Measurements from ENCODE around the gene IL17REL. TPM values are rescaled to one million over a fixed set of nuclear protein-coding genes. Genes with fewer than 3 reads are reported as not detected.

The IL17REL gene
- total and polyA plus RNA-seq, 10 of the 15 experiments (the other 5 are each of a cell fraction or from before 2014, with no cell fraction given): 0.03 TPM; not detected in 9

GRCh38 chr22:50061824-50062355, 49.3 kb upstream of the IL17REL start:
- Histone ChIP-seq H3K79me2 (ENCODE audit: control insufficient read depth, insufficient read depth, low read length) (no peaks in the 10 kb centered on the region), H3K9ac (ENCODE audit: control insufficient read depth, insufficient read depth, low read length) (no peak overlapping the region), H3K4me3 (no peak overlapping the region), H3K27me3 (replicated peaks in 1 of 2; ENCODE audit: control insufficient read depth in 2 of 2, insufficient read depth in 2 of 2, low read length in 1 of 2) (no peaks in the 10 kb centered on the region; a peak in 2 of 4 replicates), H3K4me2 (ENCODE audit: control insufficient read depth, insufficient read depth) (no peak overlapping the region), H3K36me3 (ENCODE audit: control insufficient read depth in 2 of 2, insufficient read depth in 2 of 2, low read length in 1 of 2) (no peaks in the 10 kb centered on the region), H3K27ac (ENCODE audit: control insufficient read depth, insufficient read depth) (no peak overlapping the region), H3K9me3 (replicated peaks; ENCODE audit: control insufficient read depth, insufficient read depth, low read length) (no peaks in the 10 kb centered on the region), H4K20me1 (ENCODE audit: control insufficient read depth, insufficient read depth) (no peaks in the 10 kb centered on the region), H3K4me1 (ENCODE audit: control insufficient read depth, insufficient read depth, low read length) (no peaks in the 10 kb centered on the region), H2AFZ (ENCODE audit: control insufficient read depth, low read depth, low read length) (no peak overlapping the region)
- no TSS peak for BruUV-seq (replicated peaks)
- RAD21 ChIA-PET (ENCODE audit: unreplicated experiment): no interaction called here
- in situ Hi-C loops (cut with MboI): no loop called here
- no peak for TF ChIP-seq YY1 (IDR thresholded peaks at IDR 0.05; ENCODE audit: low read depth, low read length)
- POLR2A ChIA-PET: no interaction called here
- WGBS (ENCODE audit: insufficient coverage, insufficient replicate concordance, low lambda C conversion rate, missing lambda C conversion rate): 37% methylated on average over 11 of the region's 17 CpGs
- CTCF ChIA-PET: no interaction called here
- intact Hi-C loops (cut with micrococcal nuclease; ENCODE audit: unreplicated experiment): no loop called here
- DNase-seq (ENCODE audit: low read depth, low spot score) (no peak), ATAC-seq (no peak), FAIRE-seq (no peak)
- SMC1A ChIA-PET (ENCODE audit: uncharacterized antibody, unreplicated experiment): no interaction called here

GRCh38 chr22:50061141-50061823, 48.7 kb upstream of the IL17REL start:
- Histone ChIP-seq H4K20me1 (ENCODE audit: control insufficient read depth, insufficient read depth) (no peaks in the 10 kb centered on the region), H3K36me3 (ENCODE audit: control insufficient read depth in 2 of 2, insufficient read depth in 2 of 2, low read length in 1 of 2) (no peaks in the 10 kb centered on the region), H3K27me3 (replicated peaks in 1 of 2; ENCODE audit: control insufficient read depth in 2 of 2, insufficient read depth in 2 of 2, low read length in 1 of 2) (no peaks in the 10 kb centered on the region; a peak in 2 of 4 replicates), H2AFZ (ENCODE audit: control insufficient read depth, low read depth, low read length) (no peak overlapping the region), H3K27ac (ENCODE audit: control insufficient read depth, insufficient read depth) (no peak overlapping the region), H3K4me1 (ENCODE audit: control insufficient read depth, insufficient read depth, low read length) (no peaks in the 10 kb centered on the region), H3K79me2 (ENCODE audit: control insufficient read depth, insufficient read depth, low read length) (no peaks in the 10 kb centered on the region), H3K9me3 (replicated peaks; ENCODE audit: control insufficient read depth, insufficient read depth, low read length) (no peaks in the 10 kb centered on the region), H3K4me3 (no peak overlapping the region), H3K9ac (ENCODE audit: control insufficient read depth, insufficient read depth, low read length) (no peak overlapping the region), H3K4me2 (ENCODE audit: control insufficient read depth, insufficient read depth) (no peak overlapping the region)
- FAIRE-seq (no peak), ATAC-seq (no peak), DNase-seq (ENCODE audit: low read depth, low spot score) (no peak)
- intact Hi-C loops (cut with micrococcal nuclease; ENCODE audit: unreplicated experiment) (no loop called here), in situ Hi-C loops (cut with MboI) (no loop called here)
- ChIA-PET CTCF (no interaction called here), RAD21 (ENCODE audit: unreplicated experiment) (no interaction called here), SMC1A (ENCODE audit: uncharacterized antibody, unreplicated experiment) (no interaction called here), POLR2A (no interaction called here)
- BruUV-seq (replicated peaks): no TSS peak
- WGBS (ENCODE audit: insufficient coverage, insufficient replicate concordance, low lambda C conversion rate, missing lambda C conversion rate): 41% methylated on average over 27 of the region's 27 CpGs
- TF ChIP-seq CEBPB (IDR thresholded peaks at IDR 0.05; ENCODE audit: borderline replicate concordance in 1 of 2, low read depth in 2 of 2, low read length in 2 of 2) (no peak), KAT2A (conservative IDR thresholded peaks at IDR 0.05; ENCODE audit: control insufficient read depth, low read depth, low read length) (no peak), RCOR1 (conservative IDR thresholded peaks at IDR 0.05; ENCODE audit: low read depth, low read length) (no peak), BACH1 (IDR thresholded peaks at IDR 0.05; ENCODE audit: borderline replicate concordance) (no peak), YY1 (IDR thresholded peaks at IDR 0.05; ENCODE audit: low read depth, low read length) (no peak), SP1 (IDR thresholded peaks at IDR 0.05; ENCODE audit: low read depth, low read length) (no peak)
- TF ChIP-seq, protein P1, sequence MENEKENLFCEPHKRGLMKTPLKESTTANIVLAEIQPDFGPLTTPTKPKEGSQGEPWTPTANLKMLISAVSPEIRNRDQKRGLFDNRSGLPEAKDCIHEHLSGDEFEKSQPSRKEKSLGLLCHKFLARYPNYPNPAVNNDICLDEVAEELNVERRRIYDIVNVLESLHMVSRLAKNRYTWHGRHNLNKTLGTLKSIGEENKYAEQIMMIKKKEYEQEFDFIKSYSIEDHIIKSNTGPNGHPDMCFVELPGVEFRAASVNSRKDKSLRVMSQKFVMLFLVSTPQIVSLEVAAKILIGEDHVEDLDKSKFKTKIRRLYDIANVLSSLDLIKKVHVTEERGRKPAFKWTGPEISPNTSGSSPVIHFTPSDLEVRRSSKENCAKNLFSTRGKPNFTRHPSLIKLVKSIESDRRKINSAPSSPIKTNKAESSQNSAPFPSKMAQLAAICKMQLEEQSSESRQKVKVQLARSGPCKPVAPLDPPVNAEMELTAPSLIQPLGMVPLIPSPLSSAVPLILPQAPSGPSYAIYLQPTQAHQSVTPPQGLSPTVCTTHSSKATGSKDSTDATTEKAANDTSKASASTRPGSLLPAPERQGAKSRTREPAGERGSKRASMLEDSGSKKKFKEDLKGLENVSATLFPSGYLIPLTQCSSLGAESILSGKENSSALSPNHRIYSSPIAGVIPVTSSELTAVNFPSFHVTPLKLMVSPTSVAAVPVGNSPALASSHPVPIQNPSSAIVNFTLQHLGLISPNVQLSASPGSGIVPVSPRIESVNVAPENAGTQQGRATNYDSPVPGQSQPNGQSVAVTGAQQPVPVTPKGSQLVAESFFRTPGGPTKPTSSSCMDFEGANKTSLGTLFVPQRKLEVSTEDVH (IDR thresholded peaks at IDR 0.05; ENCODE audit: low read depth, partially characterized antibody): no peak
